SK-N-SH treated with all-trans-retinoic acid at 6 μM for 48 hours (cell line): Measurements from ENCODE around the gene FARS2.
A peak's percentile ranks its signal among the peaks of the same experiment; 100 is the strongest.

Source experiments
- ATAC-seq: fragments of 200-7000 bp; cut with Tn5 transposase; 3 replicates; pipeline ENCODE4 v1.9.1; 2020; ENCODE audit warnings: mild to moderate bottlenecking, moderate library complexity
- ARNTL ChIP-seq: fragments of 450-650 bp; formaldehyde crosslinking; IDR thresholded peaks from 2 replicates; pipeline ENCODE4 v1.5.0; 2020; ENCODE audit warnings: low read depth, mild to moderate bottlenecking, moderate library complexity, borderline replicate concordance
- CSDC2 ChIP-seq: fragments of 250-450 bp; sonication (Bioruptor Pico); IDR thresholded peaks from 2 replicates; pipeline ENCODE4 v1.5.0; 2020; ENCODE audit warnings: mild to moderate bottlenecking, moderate library complexity
- ESRRG ChIP-seq: fragments of 250-450 bp; sonication (Bioruptor Pico); IDR thresholded peaks from 2 replicates; pipeline ENCODE4 v1.6.1; 2021; ENCODE audit warnings: mild to moderate bottlenecking
- GLIS3 ChIP-seq: fragments of 250-450 bp; sonication (Bioruptor Pico); IDR thresholded peaks from 2 replicates; pipeline ENCODE4 v1.5.0; 2020; ENCODE audit warnings: mild to moderate bottlenecking, moderate library complexity
- ISL1 ChIP-seq: fragments of 250-450 bp; sonication (Bioruptor Pico); IDR thresholded peaks from 2 replicates; pipeline ENCODE4 v2.1.2; 2022; ENCODE audit warnings: mild to moderate bottlenecking, moderate library complexity
- POU6F1 ChIP-seq: fragments of 250-450 bp; sonication (Bioruptor Pico); IDR thresholded peaks from 2 replicates; pipeline ENCODE4 v1.8.0; 2021; ENCODE audit warnings: low read depth, mild to moderate bottlenecking, moderate library complexity, borderline replicate concordance
- PPARA ChIP-seq: fragments of 250-450 bp; sonication (Bioruptor Pico); IDR thresholded peaks from 2 replicates; pipeline ENCODE4 v1.5.0; 2020; ENCODE audit warnings: mild to moderate bottlenecking, borderline replicate concordance
- RARB ChIP-seq: fragments of 250-450 bp; sonication (Bioruptor Pico); IDR thresholded peaks from 2 replicates; pipeline ENCODE4 v1.8.0; 2021; ENCODE audit warnings: mild to moderate bottlenecking, moderate library complexity
- TCF4 ChIP-seq: fragments of 250-450 bp; sonication (Bioruptor Pico); IDR thresholded peaks from 2 replicates; pipeline ENCODE4 v1.8.0; 2021; ENCODE audit warnings: mild to moderate bottlenecking, moderate library complexity, borderline replicate concordance
- TOX ChIP-seq: fragments of 250-450 bp; sonication (Bioruptor Pico); IDR thresholded peaks from 2 replicates; pipeline ENCODE4 v1.8.0; 2021; ENCODE audit warnings: mild to moderate bottlenecking, moderate library complexity, borderline replicate concordance
- TSHZ2 ChIP-seq: fragments of 250-450 bp; sonication (Bioruptor Pico); IDR thresholded peaks from 2 replicates; pipeline ENCODE4 v1.5.0; 2020; ENCODE audit warnings: mild to moderate bottlenecking, moderate library complexity
- ZC3H10 ChIP-seq: fragments of 250-450 bp; sonication (Bioruptor Pico); IDR thresholded peaks from 2 replicates; pipeline ENCODE4 v1.5.1; 2021; ENCODE audit warnings: mild to moderate bottlenecking, moderate library complexity
- ZFP3 ChIP-seq: fragments of 250-450 bp; sonication (Bioruptor Pico); IDR thresholded peaks from 2 replicates; pipeline ENCODE4 v1.5.0; 2020; ENCODE audit warnings: mild to moderate bottlenecking, moderate library complexity
- ZFP30 ChIP-seq: fragments of 450-650 bp; formaldehyde crosslinking; IDR thresholded peaks from 2 replicates; pipeline ENCODE4 v1.5.0; 2022; ENCODE audit warnings: mild to moderate bottlenecking, moderate library complexity
- ZNF565 ChIP-seq: fragments of 450-650 bp; formaldehyde crosslinking; conservative IDR thresholded peaks from 2 replicates; pipeline ENCODE4 v1.5.0; 2020; ENCODE audit warnings: low read depth, mild to moderate bottlenecking, moderate library complexity
- ZNF70 ChIP-seq: fragments of 450-650 bp; formaldehyde crosslinking; IDR thresholded peaks from 2 replicates; pipeline ENCODE4 v1.5.0; 2020; ENCODE audit warnings: mild to moderate bottlenecking, moderate library complexity
- ZNF8 ChIP-seq: fragments of 450-650 bp; formaldehyde crosslinking; IDR thresholded peaks from 2 replicates; pipeline ENCODE4 v1.5.0; 2020; ENCODE audit warnings: mild to moderate bottlenecking, moderate library complexity
- TF ChIP-seq, protein P1 (sequence below): fragments of 250-450 bp; sonication (Bioruptor Pico); IDR thresholded peaks from 2 replicates; pipeline ENCODE4 v1.5.1; 2020; ENCODE audit warnings: low read depth, mild to moderate bottlenecking, moderate library complexity
- TF ChIP-seq, protein P2 (sequence below): fragments of 250-450 bp; sonication (Bioruptor Pico); IDR thresholded peaks from 2 replicates; pipeline ENCODE4 v1.5.1; 2021; ENCODE audit warnings: mild to moderate bottlenecking, moderate library complexity
- TF ChIP-seq, protein P3 (sequence below): fragments of 250-450 bp; sonication (Bioruptor Pico); IDR thresholded peaks from 2 replicates; pipeline ENCODE4 v1.8.0; 2020; ENCODE audit warnings: mild to moderate bottlenecking, moderate library complexity, borderline replicate concordance

The FARS2 gene

GRCh38 chr6:5471637-5472398, 210.5 kb downstream of the FARS2 start:
- TF ChIP-seq ZFP3 (CRISPR knock-in tag) (no peak), TOX (no peak), PPARA (no peak), ZNF8 (CRISPR knock-in tag) (no peak), CSDC2 (CRISPR knock-in tag) (no peak), ZC3H10 (no peak), POU6F1 (CRISPR knock-in tag) (no peak), ZNF70 (no peak), ISL1 (CRISPR knock-in tag) (no peak), ZFP30 (CRISPR knock-in tag) (no peak), GLIS3 (no peak), ARNTL (CRISPR knock-in tag) (no peak), ESRRG (no peak), ZNF565 (CRISPR knock-in tag) (no peak), TSHZ2 (CRISPR knock-in tag) (no peak), TCF4 (CRISPR knock-in tag) (no peak)
- TF ChIP-seq, protein P1, sequence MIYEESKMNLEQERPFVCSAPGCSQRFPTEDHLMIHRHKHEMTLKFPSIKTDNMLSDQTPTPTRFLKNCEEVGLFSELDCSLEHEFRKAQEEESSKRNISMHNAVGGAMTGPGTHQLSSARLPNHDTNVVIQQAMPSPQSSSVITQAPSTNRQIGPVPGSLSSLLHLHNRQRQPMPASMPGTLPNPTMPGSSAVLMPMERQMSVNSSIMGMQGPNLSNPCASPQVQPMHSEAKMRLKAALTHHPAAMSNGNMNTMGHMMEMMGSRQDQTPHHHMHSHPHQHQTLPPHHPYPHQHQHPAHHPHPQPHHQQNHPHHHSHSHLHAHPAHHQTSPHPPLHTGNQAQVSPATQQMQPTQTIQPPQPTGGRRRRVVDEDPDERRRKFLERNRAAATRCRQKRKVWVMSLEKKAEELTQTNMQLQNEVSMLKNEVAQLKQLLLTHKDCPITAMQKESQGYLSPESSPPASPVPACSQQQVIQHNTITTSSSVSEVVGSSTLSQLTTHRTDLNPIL: no peak
- TF ChIP-seq, protein P2, sequence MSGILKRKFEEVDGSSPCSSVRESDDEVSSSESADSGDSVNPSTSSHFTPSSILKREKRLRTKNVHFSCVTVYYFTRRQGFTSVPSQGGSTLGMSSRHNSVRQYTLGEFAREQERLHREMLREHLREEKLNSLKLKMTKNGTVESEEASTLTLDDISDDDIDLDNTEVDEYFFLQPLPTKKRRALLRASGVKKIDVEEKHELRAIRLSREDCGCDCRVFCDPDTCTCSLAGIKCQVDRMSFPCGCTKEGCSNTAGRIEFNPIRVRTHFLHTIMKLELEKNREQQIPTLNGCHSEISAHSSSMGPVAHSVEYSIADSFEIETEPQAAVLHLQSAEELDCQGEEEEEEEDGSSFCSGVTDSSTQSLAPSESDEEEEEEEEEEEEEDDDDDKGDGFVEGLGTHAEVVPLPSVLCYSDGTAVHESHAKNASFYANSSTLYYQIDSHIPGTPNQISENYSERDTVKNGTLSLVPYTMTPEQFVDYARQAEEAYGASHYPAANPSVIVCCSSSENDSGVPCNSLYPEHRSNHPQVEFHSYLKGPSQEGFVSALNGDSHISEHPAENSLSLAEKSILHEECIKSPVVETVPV (CRISPR knock-in tag): no peak
- TF ChIP-seq, protein P3, sequence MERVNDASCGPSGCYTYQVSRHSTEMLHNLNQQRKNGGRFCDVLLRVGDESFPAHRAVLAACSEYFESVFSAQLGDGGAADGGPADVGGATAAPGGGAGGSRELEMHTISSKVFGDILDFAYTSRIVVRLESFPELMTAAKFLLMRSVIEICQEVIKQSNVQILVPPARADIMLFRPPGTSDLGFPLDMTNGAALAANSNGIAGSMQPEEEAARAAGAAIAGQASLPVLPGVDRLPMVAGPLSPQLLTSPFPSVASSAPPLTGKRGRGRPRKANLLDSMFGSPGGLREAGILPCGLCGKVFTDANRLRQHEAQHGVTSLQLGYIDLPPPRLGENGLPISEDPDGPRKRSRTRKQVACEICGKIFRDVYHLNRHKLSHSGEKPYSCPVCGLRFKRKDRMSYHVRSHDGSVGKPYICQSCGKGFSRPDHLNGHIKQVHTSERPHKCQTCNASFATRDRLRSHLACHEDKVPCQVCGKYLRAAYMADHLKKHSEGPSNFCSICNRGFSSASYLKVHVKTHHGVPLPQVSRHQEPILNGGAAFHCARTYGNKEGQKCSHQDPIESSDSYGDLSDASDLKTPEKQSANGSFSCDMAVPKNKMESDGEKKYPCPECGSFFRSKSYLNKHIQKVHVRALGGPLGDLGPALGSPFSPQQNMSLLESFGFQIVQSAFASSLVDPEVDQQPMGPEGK (CRISPR knock-in tag): no peak; the same call in 1 of the 2 replicates
- peak; percentile 65 for ATAC-seq

GRCh38 chr6:5472571-5472970, 211.3 kb downstream of the FARS2 start:
- TF ChIP-seq CSDC2 (CRISPR knock-in tag): no peak
- no peak for TF ChIP-seq ZC3H10
- no peak for TF ChIP-seq ZNF565 (CRISPR knock-in tag)
- TF ChIP-seq, protein P3 (CRISPR knock-in tag): no peak
- no peak for TF ChIP-seq RARB (CRISPR knock-in tag)
- TF ChIP-seq GLIS3: no peak
- TF ChIP-seq, protein P1: no peak
- TF ChIP-seq ARNTL (CRISPR knock-in tag): no peak
- no peak for TF ChIP-seq ZNF70
- TF ChIP-seq ESRRG: no peak
- TF ChIP-seq POU6F1 (CRISPR knock-in tag): no peak
- no peak for TF ChIP-seq ISL1 (CRISPR knock-in tag)
- no peak for ATAC-seq
